Trophoblast cell (in vitro differentiated cells and primary cell): ENCODE data around the gene ARAP1.
"Not testable (repeated sequence)": the region's sequence is repeated elsewhere in the genome, so short reads cannot be mapped to it uniquely, and the experiment has no call there.

ENCODE experiments used
- DNase-seq, 2 donors: peaks; one replicate each; pipeline ENCODE4 v3.0.0-alpha.2; 2016
- H2AFZ ChIP-seq: 2 replicates; pipeline ENCODE4 v1.6.1; 2013; ENCODE audit warnings: low read length, moderate library complexity, mild to moderate bottlenecking; ENCODE audit not compliant: insufficient read depth, poor library complexity
- H2AK5ac ChIP-seq: 2 replicates; pipeline ENCODE4 v1.6.1; 2013; ENCODE audit warnings: mild to moderate bottlenecking, low read length
- H2BK120ac ChIP-seq: 2 replicates; pipeline ENCODE4 v1.6.1; 2013; ENCODE audit warnings: low read length, mild to moderate bottlenecking, moderate library complexity; ENCODE audit not compliant: insufficient read depth, poor library complexity
- H2BK12ac ChIP-seq: 2 replicates; pipeline ENCODE4 v1.6.1; 2013; ENCODE audit warnings: mild to moderate bottlenecking, low read length, moderate library complexity
- H2BK5ac ChIP-seq: 2 replicates; pipeline ENCODE4 v1.6.1; 2013; ENCODE audit warnings: low read length, low read depth, moderate library complexity, mild to moderate bottlenecking; ENCODE audit not compliant: poor library complexity
- H3K14ac ChIP-seq: 2 replicates; pipeline ENCODE4 v1.6.1; 2013; ENCODE audit warnings: mild to moderate bottlenecking, low read length
- H3K18ac ChIP-seq: 2 replicates; pipeline ENCODE4 v1.6.1; 2013; ENCODE audit warnings: mild to moderate bottlenecking, low read length
- H3K23ac ChIP-seq: 2 replicates; pipeline ENCODE4 v1.6.1; 2013; ENCODE audit warnings: low read length
- H3K27ac ChIP-seq: 2 replicates; pipeline ENCODE4 v1.5.1; 2013; ENCODE audit warnings: low read depth, mild to moderate bottlenecking, inconsistent platforms, low read length, moderate library complexity
- H3K27me3 ChIP-seq: 2 replicates; pipeline ENCODE4 v1.6.1; 2013; ENCODE audit warnings: inconsistent platforms, mild to moderate bottlenecking, low read length, moderate library complexity; ENCODE audit not compliant: insufficient read depth
- H3K36me3 ChIP-seq, 2 experiments: 1 replicate in 1 of 2; 2 replicates in 1 of 2; pipeline ENCODE4 v1.6.1; 2013; ENCODE audit warnings: low read length in 2 of 2, mild to moderate bottlenecking in 2 of 2, moderate library complexity in 1 of 2; ENCODE audit not compliant: insufficient read depth in 2 of 2, control insufficient read depth in 1 of 2
- H3K4ac ChIP-seq: 2 replicates; pipeline ENCODE4 v1.6.1; 2013; ENCODE audit warnings: low read depth, mild to moderate bottlenecking, low read length, moderate library complexity
- H3K4me1 ChIP-seq, 2 experiments: 1 replicate in 1 of 2; 2 replicates in 1 of 2; pipeline ENCODE4 v1.6.1; 2013; ENCODE audit warnings: low read length in 2 of 2, mild to moderate bottlenecking in 2 of 2, moderate library complexity in 1 of 2; ENCODE audit not compliant: insufficient read depth in 2 of 2, control insufficient read depth in 1 of 2
- H3K4me2 ChIP-seq: 2 replicates; pipeline ENCODE4 v1.6.1; 2013; ENCODE audit warnings: inconsistent platforms, mild to moderate bottlenecking, low read length, moderate library complexity
- H3K4me3 ChIP-seq: 2 replicates; pipeline ENCODE4 v1.5.1; 2013; ENCODE audit warnings: mild to moderate bottlenecking, low read depth, low read length, inconsistent platforms
- H3K79me1 ChIP-seq: one replicate; pipeline ENCODE4 v1.6.1; 2013; ENCODE audit warnings: low read length
- H3K79me2 ChIP-seq: 2 replicates; pipeline ENCODE4 v1.6.1; 2013; ENCODE audit warnings: low read length, mild to moderate bottlenecking; ENCODE audit not compliant: control insufficient read depth, insufficient read depth, poor library complexity
- H3K9ac ChIP-seq: 2 replicates; pipeline ENCODE4 v1.6.1; 2013; ENCODE audit warnings: mild to moderate bottlenecking, low read length
- H3K9me3 ChIP-seq: 2 replicates; pipeline ENCODE4 v1.6.1; 2013; ENCODE audit warnings: low read depth, mild to moderate bottlenecking, control low read depth, inconsistent platforms, low read length; ENCODE audit not compliant: insufficient read depth
- H4K12ac ChIP-seq: 2 replicates; pipeline ENCODE4 v1.6.1; 2013; ENCODE audit warnings: low read depth, mild to moderate bottlenecking, low read length, moderate library complexity
- H4K8ac ChIP-seq: 2 replicates; pipeline ENCODE4 v1.6.1; 2013; ENCODE audit warnings: low read depth, mild to moderate bottlenecking, low read length, moderate library complexity
- H4K91ac ChIP-seq: one replicate; pipeline ENCODE4 v1.6.1; 2013; ENCODE audit warnings: low read depth, mild to moderate bottlenecking, low read length, moderate library complexity
- WGBS: extraction: QIAGEN DNeasy Blood & Tissue Kit; methylation state at CpG from one replicate; pipeline ENCODE4 v1.1.7; 2013; ENCODE audit warnings: missing lambda C conversion rate; ENCODE audit not compliant: insufficient read length, insufficient coverage; ENCODE audit errors: extremely low coverage; 5-methylcytosine and 5-hydroxymethylcytosine counted together

Gene ARAP1

GRCh38 chr11:72793076-72793424 lies 40.8 kb upstream of the ARAP1 start:
- H3K4me2 ChIP-seq: no peak overlapping the region
- peaks cover 2% of the 10 kb centered on the region for H3K79me1 ChIP-seq
- no peak overlapping the region for H2BK12ac ChIP-seq
- H3K4me1 ChIP-seq: peaks cover 11 to 19% of the 10 kb centered on the region in 2 experiments
- no peak overlapping the region for H3K9ac ChIP-seq
- H3K4me3 ChIP-seq: no peak overlapping the region
- no peak overlapping the region for H3K14ac ChIP-seq
- no peaks in the 10 kb centered on the region for H3K27me3 ChIP-seq
- H4K8ac ChIP-seq: no peak overlapping the region
- H2AFZ ChIP-seq: no peak overlapping the region
- no peaks in the 10 kb centered on the region for H3K79me2 ChIP-seq
- no peak overlapping the region for H3K4ac ChIP-seq
- no peak overlapping the region for H2BK5ac ChIP-seq
- no peak for DNase-seq
- no peak overlapping the region for H4K91ac ChIP-seq
- H3K18ac ChIP-seq: no peak overlapping the region
- H4K12ac ChIP-seq: no peak overlapping the region
- no peaks in the 10 kb centered on the region for H3K36me3 ChIP-seq
- H3K9me3 ChIP-seq: no peaks in the 10 kb centered on the region
- H2AK5ac ChIP-seq: no peak overlapping the region
- H3K27ac ChIP-seq: no peak overlapping the region
- H3K23ac ChIP-seq: no peak overlapping the region
- H2BK120ac ChIP-seq: no peak overlapping the region
- WGBS: no CpG with 5 or more reads among the region's 2 CpGs

GRCh38 chr11:72792437-72793021 lies 40.3 kb upstream of the ARAP1 start:
- H3K9ac ChIP-seq: no peak overlapping the region
- H3K14ac ChIP-seq: no peak overlapping the region
- H4K8ac ChIP-seq: no peak overlapping the region
- no CpG with 5 or more reads among the region's 3 CpGs for WGBS
- H3K4me3 ChIP-seq: no peak overlapping the region
- no peak overlapping the region for H3K4me2 ChIP-seq
- no peak overlapping the region for H4K12ac ChIP-seq
- H2BK12ac ChIP-seq: no peak overlapping the region
- peaks cover 11 to 19% of the 10 kb centered on the region in 2 experiments for H3K4me1 ChIP-seq
- no peaks in the 10 kb centered on the region for H3K9me3 ChIP-seq
- H3K18ac ChIP-seq: no peak overlapping the region
- no peak overlapping the region for H2BK120ac ChIP-seq
- no peaks in the 10 kb centered on the region for H3K36me3 ChIP-seq
- H3K79me1 ChIP-seq: peaks cover 2% of the 10 kb centered on the region
- H3K23ac ChIP-seq: no peak overlapping the region
- peak overlapping the region; percentile 1 for H2AK5ac ChIP-seq
- DNase-seq: no peak
- no peak overlapping the region for H2BK5ac ChIP-seq
- H3K79me2 ChIP-seq: no peaks in the 10 kb centered on the region
- H2AFZ ChIP-seq: no peak overlapping the region
- H4K91ac ChIP-seq: no peak overlapping the region
- no peaks in the 10 kb centered on the region for H3K27me3 ChIP-seq
- no peak overlapping the region for H3K4ac ChIP-seq
- H3K27ac ChIP-seq: no peak overlapping the region

GRCh38 chr11:72791228-72791627 lies 39.0 kb upstream of the ARAP1 start:
- H3K9ac ChIP-seq, H3K27me3 ChIP-seq, H3K14ac ChIP-seq, H3K4me3 ChIP-seq, H4K8ac ChIP-seq, H2BK120ac ChIP-seq, H3K27ac ChIP-seq, H3K9me3 ChIP-seq, H4K91ac ChIP-seq, H3K18ac ChIP-seq, H3K4me2 ChIP-seq, H2BK5ac ChIP-seq, DNase-seq, H2BK12ac ChIP-seq, H4K12ac ChIP-seq, H2AFZ ChIP-seq, H3K23ac ChIP-seq, H3K36me3 ChIP-seq, H2AK5ac ChIP-seq, H3K79me1 ChIP-seq, H3K4ac ChIP-seq, H3K79me2 ChIP-seq: not testable (repeated sequence)
- no CpG with 5 or more reads among the region's 7 CpGs for WGBS
- H3K4me1 ChIP-seq: peaks cover 11 to 19% of the 10 kb centered on the region in 2 experiments

GRCh38 chr11:72789493-72790131 lies 37.4 kb upstream of the ARAP1 start:
- DNase-seq: no peak
- Histone ChIP-seq H3K79me2 (no peaks in the 10 kb centered on the region), H2AFZ (no peak overlapping the region), H3K36me3 (no peaks in the 10 kb centered on the region), H4K8ac (no peak overlapping the region), H4K12ac (no peak overlapping the region), H3K18ac (no peak overlapping the region), H2AK5ac (peak overlapping the region; percentile 2), H3K9ac (no peak overlapping the region), H3K79me1 (peaks cover 2% of the 10 kb centered on the region), H3K4me3 (no peak overlapping the region), H3K23ac (no peak overlapping the region), H2BK120ac (peak overlapping the region; percentile 1), H3K4ac (no peak overlapping the region), H4K91ac (no peak overlapping the region), H3K27ac (no peak overlapping the region), H3K4me1 (peaks cover 11 to 19% of the 10 kb centered on the region in 2 experiments), H2BK12ac (no peak overlapping the region), H3K9me3 (no peaks in the 10 kb centered on the region), H3K27me3 (no peaks in the 10 kb centered on the region), H3K14ac (peak overlapping the region; percentile 5), H2BK5ac (no peak overlapping the region), H3K4me2 (no peak overlapping the region)
- WGBS: no CpG with 5 or more reads among the region's 10 CpGs
